Measurements from ENCODE around the gene CDC73. TPM values are rescaled to one million over a fixed set of nuclear protein-coding genes. Genes with fewer than 3 reads are reported as not detected.
"Not testable (repeated sequence)": the region's sequence is repeated elsewhere in the genome, so short reads cannot be mapped to it uniquely, and the experiment has no call there.

CDC73 gene
- total RNA-seq, 1 experiment from 2014 or later = 78.2 TPM

DNA sequence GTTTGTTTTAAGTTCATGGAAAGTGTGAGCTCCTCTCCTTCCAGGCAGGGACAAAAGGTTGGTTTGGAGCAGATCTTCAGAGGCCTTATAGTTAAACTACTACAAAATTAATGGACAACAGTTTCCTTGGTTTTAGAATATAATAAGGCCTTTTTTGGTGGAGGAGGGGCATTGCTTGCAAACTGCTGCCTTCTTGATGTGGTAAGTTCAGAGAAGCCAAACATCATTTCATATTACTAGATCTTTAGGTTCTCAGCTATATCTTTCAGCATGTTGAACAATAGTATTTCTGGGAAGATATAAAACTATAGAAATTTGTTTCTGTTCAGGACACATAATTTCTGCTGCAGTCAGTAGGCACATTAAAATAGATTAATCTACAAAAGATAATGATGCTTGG lies 162.4 kb downstream of the CDC73 start:
- BruUV-seq (replicated peaks) = no TSS peak
- in situ Hi-C loops (cut with HindIII; ENCODE audit: low pct_unique_long_range_greater_than_20kb, low sequenced_read_pairs) = no loop called here
- ATAC-seq (no peak), DNase-seq (ENCODE audit: low read depth, low spot score) (no peak)
- Histone ChIP-seq H3K4me3 (ENCODE audit: low read depth in 2 of 2, low read length in 2 of 2) (no peak overlapping the region), H3K27ac (ENCODE audit: low read length) (no peak overlapping the region), H3K9me3 (ENCODE audit: control insufficient read depth, insufficient read depth, low read depth, low read length) (no peaks in the 10 kb centered on the region), H3K4me1 (ENCODE audit: control insufficient read depth, insufficient read depth, low read length) (no peaks in the 10 kb centered on the region), H3K27me3 (ENCODE audit: control insufficient read depth, insufficient read depth, low read length) (no peaks in the 10 kb centered on the region), H3K36me3 (ENCODE audit: control insufficient read depth, insufficient read depth, low read length) (no peaks in the 10 kb centered on the region)
- ChIA-PET POLR2A (no interaction called here), CTCF (no interaction called here)
- intact Hi-C loops (cut with micrococcal nuclease; ENCODE audit: unreplicated experiment) = no loop called here
- TF ChIP-seq, protein P1, sequence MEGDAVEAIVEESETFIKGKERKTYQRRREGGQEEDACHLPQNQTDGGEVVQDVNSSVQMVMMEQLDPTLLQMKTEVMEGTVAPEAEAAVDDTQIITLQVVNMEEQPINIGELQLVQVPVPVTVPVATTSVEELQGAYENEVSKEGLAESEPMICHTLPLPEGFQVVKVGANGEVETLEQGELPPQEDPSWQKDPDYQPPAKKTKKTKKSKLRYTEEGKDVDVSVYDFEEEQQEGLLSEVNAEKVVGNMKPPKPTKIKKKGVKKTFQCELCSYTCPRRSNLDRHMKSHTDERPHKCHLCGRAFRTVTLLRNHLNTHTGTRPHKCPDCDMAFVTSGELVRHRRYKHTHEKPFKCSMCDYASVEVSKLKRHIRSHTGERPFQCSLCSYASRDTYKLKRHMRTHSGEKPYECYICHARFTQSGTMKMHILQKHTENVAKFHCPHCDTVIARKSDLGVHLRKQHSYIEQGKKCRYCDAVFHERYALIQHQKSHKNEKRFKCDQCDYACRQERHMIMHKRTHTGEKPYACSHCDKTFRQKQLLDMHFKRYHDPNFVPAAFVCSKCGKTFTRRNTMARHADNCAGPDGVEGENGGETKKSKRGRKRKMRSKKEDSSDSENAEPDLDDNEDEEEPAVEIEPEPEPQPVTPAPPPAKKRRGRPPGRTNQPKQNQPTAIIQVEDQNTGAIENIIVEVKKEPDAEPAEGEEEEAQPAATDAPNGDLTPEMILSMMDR (IDR thresholded peaks at IDR 0.05) = no peak
- TF ChIP-seq TCF7L2 (IDR thresholded peaks at IDR 0.05; ENCODE audit: low read depth, low read length) (no peak), SIN3A (IDR thresholded peaks at IDR 0.05; ENCODE audit: borderline replicate concordance, insufficient read depth, low read depth, low read length) (no peak), POLR2AphosphoS5 (IDR thresholded peaks at IDR 0.05; ENCODE audit: low read depth, low read length) (no peak), REST (IDR thresholded peaks at IDR 0.05; ENCODE audit: insufficient read depth in 1 of 2, low read depth in 2 of 2, low read length in 1 of 2) (no peak)

DNA sequence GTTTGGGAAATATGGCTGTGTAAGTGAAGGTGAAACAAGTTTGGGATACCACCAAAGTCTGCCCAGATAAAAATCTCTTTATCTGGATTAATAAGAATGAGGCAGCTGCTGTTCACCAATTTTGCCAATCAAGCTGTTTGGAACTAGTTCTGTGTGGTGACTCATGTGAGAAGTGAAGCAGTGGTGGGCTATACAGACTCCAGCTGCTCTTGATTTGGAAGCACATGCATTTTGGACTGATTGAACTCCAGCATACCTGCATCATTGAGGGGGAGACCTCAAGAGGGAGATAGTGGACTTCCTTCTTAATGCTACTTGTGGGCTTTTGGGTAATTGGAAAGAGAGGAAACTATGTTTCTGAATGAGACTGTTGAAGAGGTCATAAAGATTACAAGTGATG lies 163.8 kb downstream of the CDC73 start:
- POLR2A ChIA-PET = no interaction called here
- CTCF ChIA-PET = no interaction called here
- no peaks in the 10 kb centered on the region for H3K9me3 ChIP-seq (ENCODE audit: control insufficient read depth, insufficient read depth, low read depth, low read length)
- TF ChIP-seq TCF7L2 (IDR thresholded peaks at IDR 0.05; ENCODE audit: low read depth, low read length) (no peak), POLR2AphosphoS5 (IDR thresholded peaks at IDR 0.05; ENCODE audit: low read depth, low read length) (no peak), SIN3A (IDR thresholded peaks at IDR 0.05; ENCODE audit: borderline replicate concordance, insufficient read depth, low read depth, low read length) (no peak), REST (IDR thresholded peaks at IDR 0.05; ENCODE audit: insufficient read depth in 1 of 2, low read depth in 2 of 2, low read length in 1 of 2) (no peak)
- TF ChIP-seq, protein P1 (IDR thresholded peaks at IDR 0.05) = no peak
- intact Hi-C loops (cut with micrococcal nuclease; ENCODE audit: unreplicated experiment) (no loop called here), in situ Hi-C loops (cut with HindIII; ENCODE audit: low pct_unique_long_range_greater_than_20kb, low sequenced_read_pairs) (no loop called here)
- H3K27me3 ChIP-seq (ENCODE audit: control insufficient read depth, insufficient read depth, low read length) = no peaks in the 10 kb centered on the region
- H3K4me3 ChIP-seq (ENCODE audit: low read depth in 2 of 2, low read length in 2 of 2) = no peak overlapping the region
- H3K36me3 ChIP-seq (ENCODE audit: control insufficient read depth, insufficient read depth, low read length) = no peaks in the 10 kb centered on the region
- no peak for ATAC-seq
- no TSS peak for BruUV-seq (replicated peaks)
- no peak for DNase-seq (ENCODE audit: low read depth, low spot score)
- no peaks in the 10 kb centered on the region for H3K4me1 ChIP-seq (ENCODE audit: control insufficient read depth, insufficient read depth, low read length)
- H3K27ac ChIP-seq (ENCODE audit: low read length) = no peak overlapping the region

- H3K9me3 ChIP-seq (ENCODE audit: control insufficient read depth, insufficient read depth, low read depth, low read length); DNase-seq (ENCODE audit: low read depth, low spot score); H3K4me3 ChIP-seq (ENCODE audit: low read depth in 2 of 2, low read length in 2 of 2); H3K27me3 ChIP-seq (ENCODE audit: control insufficient read depth, insufficient read depth, low read length); BruUV-seq (replicated peaks); ATAC-seq; intact Hi-C loops (cut with micrococcal nuclease; ENCODE audit: unreplicated experiment); H3K4me1 ChIP-seq (ENCODE audit: control insufficient read depth, insufficient read depth, low read length); POLR2A ChIA-PET; in situ Hi-C loops (cut with HindIII; ENCODE audit: low pct_unique_long_range_greater_than_20kb, low sequenced_read_pairs); H3K36me3 ChIP-seq (ENCODE audit: control insufficient read depth, insufficient read depth, low read length); H3K27ac ChIP-seq (ENCODE audit: low read length); CTCF ChIA-PET: not testable (repeated sequence)
These were observed 166.8 kb downstream of the CDC73 start for GRCh38 chr1:193288548-193289080.
